Upper lobe of left lung (tissue), 4 donors: Measurements from ENCODE around the gene C3orf20.

ENCODE experiments used
- POLR2A ChIP-seq, 4 donors: fragments of 450-650 bp; IDR thresholded peaks; one replicate each; pipeline ENCODE4 v1.5.1; 2016 to 2017; ENCODE audit warnings: antibody characterized with exemption in 4 of 4, mild to moderate bottlenecking in 2 of 4
- TF ChIP-seq, protein P1 (sequence below), 6 experiments: fragments of 450-650 bp in 4 of 6; fragments of 200-600 bp in 2 of 6; sonication (generic) in 2 of 6; IDR thresholded peaks; one replicate each; pipeline ENCODE4 v1.5.1; 2016 to 2019; ENCODE audit warnings: antibody characterized with exemption in 6 of 6

- TF ChIP-seq, protein P1, sequence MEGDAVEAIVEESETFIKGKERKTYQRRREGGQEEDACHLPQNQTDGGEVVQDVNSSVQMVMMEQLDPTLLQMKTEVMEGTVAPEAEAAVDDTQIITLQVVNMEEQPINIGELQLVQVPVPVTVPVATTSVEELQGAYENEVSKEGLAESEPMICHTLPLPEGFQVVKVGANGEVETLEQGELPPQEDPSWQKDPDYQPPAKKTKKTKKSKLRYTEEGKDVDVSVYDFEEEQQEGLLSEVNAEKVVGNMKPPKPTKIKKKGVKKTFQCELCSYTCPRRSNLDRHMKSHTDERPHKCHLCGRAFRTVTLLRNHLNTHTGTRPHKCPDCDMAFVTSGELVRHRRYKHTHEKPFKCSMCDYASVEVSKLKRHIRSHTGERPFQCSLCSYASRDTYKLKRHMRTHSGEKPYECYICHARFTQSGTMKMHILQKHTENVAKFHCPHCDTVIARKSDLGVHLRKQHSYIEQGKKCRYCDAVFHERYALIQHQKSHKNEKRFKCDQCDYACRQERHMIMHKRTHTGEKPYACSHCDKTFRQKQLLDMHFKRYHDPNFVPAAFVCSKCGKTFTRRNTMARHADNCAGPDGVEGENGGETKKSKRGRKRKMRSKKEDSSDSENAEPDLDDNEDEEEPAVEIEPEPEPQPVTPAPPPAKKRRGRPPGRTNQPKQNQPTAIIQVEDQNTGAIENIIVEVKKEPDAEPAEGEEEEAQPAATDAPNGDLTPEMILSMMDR (IDR thresholded peaks at IDR 0.05), result no peak
- no peak for TF ChIP-seq POLR2A (IDR thresholded peaks at IDR 0.05)
Observed at GRCh38 chr3:14792691-14793121, 117.8 kb downstream of the C3orf20 start.
